Uterus (tissue), 2 donors: ENCODE data around the gene TMEM164.

Source experiments
- POLR2A ChIP-seq, 2 donors: fragments of 450-650 bp; IDR thresholded peaks; one replicate each; pipeline ENCODE4 v1.6.1; 2016; ENCODE audit warnings: antibody characterized with exemption in 2 of 2, mild to moderate bottlenecking in 1 of 2, moderate library complexity in 1 of 2
- TF ChIP-seq, protein P1 (sequence below), 4 experiments: fragments of 200-600 bp in 2 of 4; fragments of 450-650 bp in 2 of 4; sonication (generic) in 2 of 4; IDR thresholded peaks; one replicate each; pipeline ENCODE4 v1.5.1; 2016 to 2019; ENCODE audit warnings: antibody characterized with exemption in 4 of 4, mild to moderate bottlenecking in 2 of 4, moderate library complexity in 1 of 4

DNA sequence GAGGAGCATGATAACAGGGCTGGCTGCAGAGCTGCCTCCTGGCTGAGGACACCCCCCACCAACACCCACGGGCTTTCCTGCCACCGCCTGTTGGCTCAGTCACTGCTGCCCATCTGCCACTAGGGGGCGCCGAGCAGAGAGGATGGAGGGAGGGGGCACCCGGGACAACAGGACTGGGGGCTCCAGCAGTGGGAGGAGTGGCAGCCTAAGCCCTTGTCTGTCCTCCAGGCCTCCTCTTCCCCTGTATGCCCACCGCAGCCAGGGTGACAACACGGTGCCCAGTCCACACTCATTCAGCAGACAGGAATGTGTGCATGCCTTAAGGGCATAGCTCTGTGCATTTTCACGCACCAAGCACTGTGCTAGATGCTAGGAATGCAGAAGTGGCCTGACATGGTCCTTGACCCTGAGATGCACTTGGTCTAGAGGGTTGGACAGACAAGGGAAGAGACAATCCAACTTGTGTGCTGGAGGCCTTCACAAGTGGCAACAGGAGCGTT, 165.1 kb downstream of the TMEM164 start:
- TF ChIP-seq, protein P1, sequence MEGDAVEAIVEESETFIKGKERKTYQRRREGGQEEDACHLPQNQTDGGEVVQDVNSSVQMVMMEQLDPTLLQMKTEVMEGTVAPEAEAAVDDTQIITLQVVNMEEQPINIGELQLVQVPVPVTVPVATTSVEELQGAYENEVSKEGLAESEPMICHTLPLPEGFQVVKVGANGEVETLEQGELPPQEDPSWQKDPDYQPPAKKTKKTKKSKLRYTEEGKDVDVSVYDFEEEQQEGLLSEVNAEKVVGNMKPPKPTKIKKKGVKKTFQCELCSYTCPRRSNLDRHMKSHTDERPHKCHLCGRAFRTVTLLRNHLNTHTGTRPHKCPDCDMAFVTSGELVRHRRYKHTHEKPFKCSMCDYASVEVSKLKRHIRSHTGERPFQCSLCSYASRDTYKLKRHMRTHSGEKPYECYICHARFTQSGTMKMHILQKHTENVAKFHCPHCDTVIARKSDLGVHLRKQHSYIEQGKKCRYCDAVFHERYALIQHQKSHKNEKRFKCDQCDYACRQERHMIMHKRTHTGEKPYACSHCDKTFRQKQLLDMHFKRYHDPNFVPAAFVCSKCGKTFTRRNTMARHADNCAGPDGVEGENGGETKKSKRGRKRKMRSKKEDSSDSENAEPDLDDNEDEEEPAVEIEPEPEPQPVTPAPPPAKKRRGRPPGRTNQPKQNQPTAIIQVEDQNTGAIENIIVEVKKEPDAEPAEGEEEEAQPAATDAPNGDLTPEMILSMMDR (IDR thresholded peaks at IDR 0.05), result peak in 3 of 4 experiments; percentile 20 to 30 (median 25)
- no peak for TF ChIP-seq POLR2A (IDR thresholded peaks at IDR 0.05)
